Mucosa of stomach (tissue), 1 donor: ENCODE measurements around the gene RIPOR2.

ENCODE experiments used
- H3K27me3 ChIP-seq: one replicate; pipeline ENCODE4 v1.7.0; 2013; ENCODE audit warnings: mild to moderate bottlenecking, low read length; ENCODE audit not compliant: control insufficient read depth, insufficient read depth
- H3K36me3 ChIP-seq: one replicate; pipeline ENCODE4 v1.7.0; 2013; ENCODE audit warnings: low read length; ENCODE audit not compliant: control insufficient read depth, insufficient read depth
- H3K4me1 ChIP-seq: one replicate; pipeline ENCODE4 v1.7.0; 2013; ENCODE audit warnings: mild to moderate bottlenecking, low read length; ENCODE audit not compliant: control insufficient read depth, insufficient read depth
- H3K4me3 ChIP-seq: one replicate; pipeline ENCODE4 v1.7.0; 2013; ENCODE audit warnings: low read length
- H3K9ac ChIP-seq: one replicate; pipeline ENCODE4 v1.7.0; 2013; ENCODE audit warnings: mild to moderate bottlenecking, low read length, moderate library complexity
- H3K9me3 ChIP-seq: one replicate; pipeline ENCODE4 v1.7.0; 2013; ENCODE audit warnings: mild to moderate bottlenecking, low read length, moderate library complexity; ENCODE audit not compliant: control insufficient read depth
- donor health status: Pancreatic carcinoma.

RIPOR2 gene

DNA sequence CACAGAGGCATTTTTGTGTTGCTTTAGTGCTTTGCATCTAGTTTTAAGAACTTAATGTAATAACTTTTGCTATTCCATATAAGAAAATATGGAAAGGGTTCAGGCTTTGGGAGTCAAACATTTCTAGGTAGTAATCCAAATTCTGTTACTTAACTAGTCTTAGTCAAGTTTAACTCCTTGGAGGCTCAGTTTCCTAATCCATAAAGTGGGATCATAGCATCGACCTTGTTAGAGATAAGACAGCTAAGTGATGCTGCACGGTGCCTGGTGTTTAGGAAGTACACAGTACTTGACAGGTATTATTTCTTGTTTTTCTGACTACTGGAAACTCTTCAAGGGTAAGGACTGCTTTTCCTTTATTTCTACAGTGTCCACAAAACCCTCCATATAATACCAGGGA, 112.6 kb downstream of the RIPOR2 start:
- Histone ChIP-seq H3K9me3 (no peaks in the 10 kb centered on the region), H3K4me3 (no peak overlapping the region), H3K27me3 (no peaks in the 10 kb centered on the region), H3K9ac (no peak overlapping the region), H3K36me3 (no peaks in the 10 kb centered on the region), H3K4me1 (no peaks in the 10 kb centered on the region)

DNA sequence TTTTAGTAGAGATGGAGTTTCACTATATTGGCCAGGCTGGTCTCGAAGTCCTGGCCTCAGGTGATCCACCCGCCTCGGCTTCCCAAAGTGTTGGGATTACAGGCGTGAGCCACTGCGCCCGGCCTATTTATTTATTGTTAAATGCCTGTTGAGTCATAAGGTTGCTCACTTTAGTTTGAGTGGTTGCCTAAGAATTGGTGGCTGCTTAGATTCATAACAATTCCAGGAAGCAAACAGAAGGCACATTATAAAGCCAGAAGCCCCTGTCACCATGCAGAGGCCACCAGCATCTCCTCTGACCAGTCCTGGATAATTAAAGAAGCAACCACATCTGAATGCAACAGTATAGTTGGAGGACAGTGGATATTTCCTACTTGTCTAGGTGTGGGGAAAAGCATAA, 113.1 kb downstream of the RIPOR2 start:
- no peak overlapping the region for H3K9ac ChIP-seq
- H3K4me3 ChIP-seq = no peak overlapping the region
- H3K9me3 ChIP-seq = no peaks in the 10 kb centered on the region
- no peaks in the 10 kb centered on the region for H3K36me3 ChIP-seq
- no peaks in the 10 kb centered on the region for H3K4me1 ChIP-seq
- no peaks in the 10 kb centered on the region for H3K27me3 ChIP-seq

DNA sequence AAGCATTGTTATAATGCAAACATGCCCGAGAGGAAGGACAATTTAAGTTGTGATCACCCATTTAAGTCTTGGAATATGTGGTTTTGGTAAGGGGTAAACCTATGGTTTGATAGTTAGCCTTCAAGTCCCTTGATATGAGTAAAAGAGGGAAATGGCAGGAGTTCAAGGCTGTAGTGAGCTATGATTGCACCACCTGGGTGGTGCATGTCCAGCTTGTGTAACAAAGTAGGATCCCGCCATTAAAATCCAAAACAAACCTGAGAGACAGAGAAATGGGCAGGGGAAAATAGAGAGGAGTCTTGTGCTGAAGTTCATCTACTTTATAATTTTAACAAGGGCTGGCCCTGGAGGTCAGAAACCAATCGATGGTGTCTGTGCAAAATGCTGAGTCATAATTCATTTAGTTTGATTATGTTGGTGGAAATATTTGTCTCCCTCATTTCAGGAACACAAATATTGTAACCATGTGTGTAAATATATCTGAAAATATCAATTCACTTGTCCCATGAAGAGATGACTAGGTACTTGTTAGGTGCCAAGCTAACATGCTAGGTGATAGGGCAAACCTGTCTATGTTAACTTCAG, 113.8 kb downstream of the RIPOR2 start:
- Histone ChIP-seq H3K27me3 (no peaks in the 10 kb centered on the region), H3K9me3 (no peaks in the 10 kb centered on the region), H3K4me1 (no peaks in the 10 kb centered on the region), H3K36me3 (no peaks in the 10 kb centered on the region), H3K9ac (no peak overlapping the region), H3K4me3 (no peak overlapping the region)

DNA sequence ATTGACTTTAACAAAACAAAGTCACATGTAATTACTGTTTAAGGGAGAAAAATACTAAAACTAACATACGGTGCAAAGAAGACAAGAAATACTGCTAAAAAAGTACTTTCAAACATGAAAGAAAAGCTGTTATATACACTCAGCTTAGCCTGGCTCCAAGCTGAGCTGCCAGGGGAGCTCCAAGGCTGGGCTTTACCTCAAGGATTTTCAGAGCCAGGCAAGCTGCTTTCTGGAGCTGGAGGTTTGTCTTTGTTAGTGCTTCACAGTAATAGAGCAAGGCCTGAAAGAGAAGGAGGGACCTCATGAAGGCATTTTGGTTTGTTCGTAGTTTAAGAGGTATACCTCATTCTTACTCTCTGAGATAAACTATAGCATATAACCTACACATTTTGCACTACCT, 117.4 kb downstream of the RIPOR2 start:
- no peak overlapping the region for H3K9ac ChIP-seq
- no peaks in the 10 kb centered on the region for H3K9me3 ChIP-seq
- H3K4me1 ChIP-seq = no peaks in the 10 kb centered on the region
- no peaks in the 10 kb centered on the region for H3K27me3 ChIP-seq
- H3K4me3 ChIP-seq = no peak overlapping the region
- H3K36me3 ChIP-seq = no peaks in the 10 kb centered on the region

DNA sequence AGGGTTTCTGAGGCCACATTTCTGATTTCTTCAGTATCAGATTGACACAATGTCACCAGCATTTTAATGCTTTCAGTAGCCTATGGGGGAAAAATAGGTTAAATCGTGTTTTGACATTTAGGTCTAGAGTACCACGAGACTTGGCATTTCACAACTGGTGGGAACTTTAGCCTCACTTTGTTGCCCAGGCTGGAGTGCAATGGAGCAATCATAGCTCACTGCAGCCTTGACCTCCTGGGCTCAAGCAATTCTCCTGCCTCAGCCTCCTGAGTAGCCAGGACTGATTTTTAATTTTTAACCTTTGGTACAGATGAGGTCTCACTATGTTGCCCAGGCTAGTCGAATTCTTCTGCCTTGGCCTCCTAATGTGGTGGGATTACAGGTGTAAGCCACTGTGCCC, 126.0 kb downstream of the RIPOR2 start:
- H3K27me3 ChIP-seq = no peaks in the 10 kb centered on the region
- no peak overlapping the region for H3K4me3 ChIP-seq
- no peaks in the 10 kb centered on the region for H3K9me3 ChIP-seq
- no peaks in the 10 kb centered on the region for H3K4me1 ChIP-seq
- no peaks in the 10 kb centered on the region for H3K36me3 ChIP-seq
- H3K9ac ChIP-seq = no peak overlapping the region

DNA sequence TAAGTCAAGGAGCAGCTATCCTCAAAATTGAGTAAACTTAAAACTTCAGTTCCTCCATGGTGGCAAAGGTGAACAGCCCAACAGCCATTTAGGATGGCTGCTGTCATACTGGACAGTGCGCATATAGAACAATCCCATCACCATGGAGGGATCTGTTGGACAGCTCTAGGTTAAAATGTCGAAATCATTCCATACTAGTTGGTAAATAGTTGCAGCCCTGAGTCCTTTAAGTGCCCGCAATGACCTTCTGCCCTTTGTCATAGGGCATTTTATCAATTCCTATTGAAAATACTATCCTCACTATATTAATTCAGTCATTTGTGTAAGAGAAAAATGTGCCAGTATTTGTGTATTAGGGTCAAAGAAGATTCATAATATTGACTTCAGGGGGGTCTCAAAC, 128.2 kb downstream of the RIPOR2 start:
- no peaks in the 10 kb centered on the region for H3K36me3 ChIP-seq
- H3K9me3 ChIP-seq = no peaks in the 10 kb centered on the region
- H3K4me1 ChIP-seq = no peaks in the 10 kb centered on the region

DNA sequence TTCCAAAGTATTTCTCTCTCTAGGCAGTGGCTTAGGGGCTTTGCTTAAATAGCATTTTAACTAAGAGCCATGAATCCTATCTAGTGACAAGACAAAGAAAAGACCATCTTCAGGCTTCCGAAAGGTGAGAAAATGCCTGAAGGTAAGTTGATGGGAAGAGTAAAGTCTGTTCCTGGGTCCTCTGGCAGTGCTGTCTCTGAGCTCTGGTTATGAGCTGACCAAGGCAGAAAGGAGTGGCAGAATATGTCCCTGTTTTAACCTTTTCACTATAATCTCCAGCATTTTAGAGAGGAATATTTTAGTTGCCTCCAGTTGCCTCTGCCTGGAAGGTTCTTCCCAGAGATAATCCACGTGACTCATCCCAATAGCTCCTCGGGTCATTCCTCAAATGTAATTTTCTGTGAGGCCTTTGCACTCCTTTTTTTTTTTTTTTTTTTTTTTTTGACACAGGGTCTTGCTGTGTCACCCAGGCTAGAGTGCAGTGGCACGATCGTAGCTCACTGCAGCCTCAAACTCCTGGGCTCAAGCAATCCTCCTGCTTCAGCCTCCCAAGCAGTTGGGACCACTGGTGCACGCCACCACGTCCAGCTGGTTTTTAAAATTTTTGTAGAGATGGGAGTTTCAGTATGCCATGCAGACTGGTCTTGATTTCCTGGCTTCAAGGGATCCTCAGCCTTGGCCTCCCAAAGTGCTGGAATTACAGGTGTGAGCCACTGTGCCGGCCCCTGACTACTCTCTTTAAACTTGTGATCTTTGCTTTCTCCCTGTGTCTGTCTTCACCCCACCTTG, 133.3 kb downstream of the RIPOR2 start:
- no peaks in the 10 kb centered on the region for H3K36me3 ChIP-seq
- H3K9ac ChIP-seq = no peak overlapping the region
- no peaks in the 10 kb centered on the region for H3K27me3 ChIP-seq
- no peaks in the 10 kb centered on the region for H3K4me1 ChIP-seq
- no peak overlapping the region for H3K4me3 ChIP-seq
- no peaks in the 10 kb centered on the region for H3K9me3 ChIP-seq

More for the DNA sequence above, 128.2 kb downstream of the RIPOR2 start:
- Histone ChIP-seq H3K4me3 (no peak overlapping the region), H3K9ac (no peak overlapping the region), H3K27me3 (no peaks in the 10 kb centered on the region)

DNA sequence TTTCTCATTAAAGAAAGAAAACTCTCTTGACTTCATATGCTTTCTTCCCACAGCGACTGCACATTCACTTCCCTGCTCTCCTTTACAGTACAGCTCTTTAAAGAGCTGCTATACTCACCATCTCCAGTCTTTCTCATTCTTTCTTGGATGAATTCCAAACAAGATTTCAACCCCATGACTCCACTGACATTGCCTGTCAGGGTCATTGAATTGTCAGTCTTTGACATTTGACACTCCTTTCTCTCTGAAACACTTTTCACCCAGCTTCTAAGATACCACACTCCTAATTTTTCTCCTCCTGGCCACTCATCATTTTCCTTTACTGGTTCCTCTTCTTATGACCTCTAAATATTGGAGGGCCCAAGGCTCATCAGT, 136.2 kb downstream of the RIPOR2 start:
- Histone ChIP-seq H3K9ac (no peak overlapping the region), H3K4me1 (no peaks in the 10 kb centered on the region)

DNA sequence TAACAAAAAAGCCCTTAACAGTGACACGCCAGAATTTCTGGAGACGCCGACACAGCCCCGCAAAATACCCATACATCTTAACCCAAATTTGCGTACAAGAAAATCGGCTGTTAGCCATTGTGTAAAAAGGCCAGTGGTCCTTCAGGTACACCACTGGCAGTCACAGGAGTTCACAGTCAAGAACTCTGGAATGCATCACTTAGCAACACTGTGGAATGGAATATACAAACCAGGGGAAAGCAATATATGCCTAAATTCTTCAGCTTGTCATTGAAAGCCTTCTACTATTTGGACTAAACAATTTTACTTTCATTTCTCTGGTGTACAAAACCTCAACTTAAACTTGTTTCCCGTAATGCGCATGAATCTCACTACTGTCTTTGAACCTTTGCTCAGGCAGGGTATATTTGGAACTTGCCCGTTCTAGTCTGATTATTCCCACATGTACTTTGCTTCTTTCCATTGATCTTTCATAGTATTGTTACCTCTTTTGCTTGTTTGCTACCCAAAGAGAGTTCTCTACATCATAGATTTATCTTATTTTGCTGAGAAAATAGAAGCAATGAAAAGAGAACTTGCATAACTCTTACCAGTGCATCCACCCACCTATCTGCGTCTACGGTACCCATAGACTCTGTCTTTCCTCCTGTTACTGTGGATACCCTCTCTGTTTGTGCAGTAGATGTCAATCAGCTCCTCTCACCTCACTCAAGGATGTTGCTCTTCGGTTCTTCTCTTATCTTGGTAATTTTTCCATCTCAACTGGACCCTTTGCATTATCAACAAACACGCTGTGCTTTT, 136.8 kb downstream of the RIPOR2 start, which contains the start of gene ARMH2:
TSS of gene ARMH2 (minus strand) at position 178 of the 801 bp plus-strand sequence. CDS start at position 118, 60 bp downstream.
- no peaks in the 10 kb centered on the region for H3K4me1 ChIP-seq
- no peaks in the 10 kb centered on the region for H3K36me3 ChIP-seq
- H3K9ac ChIP-seq = no peak within 1 kb of the TSS
- H3K9me3 ChIP-seq = no peaks in the 10 kb centered on the region
- H3K4me3 ChIP-seq = no peak within 1 kb of the TSS
- H3K27me3 ChIP-seq = no peaks in the 10 kb centered on the region

More for the DNA sequence above, 136.2 kb downstream of the RIPOR2 start:
- no peaks in the 10 kb centered on the region for H3K9me3 ChIP-seq
- H3K27me3 ChIP-seq = no peaks in the 10 kb centered on the region
- H3K4me3 ChIP-seq = no peak overlapping the region
- no peaks in the 10 kb centered on the region for H3K36me3 ChIP-seq

DNA sequence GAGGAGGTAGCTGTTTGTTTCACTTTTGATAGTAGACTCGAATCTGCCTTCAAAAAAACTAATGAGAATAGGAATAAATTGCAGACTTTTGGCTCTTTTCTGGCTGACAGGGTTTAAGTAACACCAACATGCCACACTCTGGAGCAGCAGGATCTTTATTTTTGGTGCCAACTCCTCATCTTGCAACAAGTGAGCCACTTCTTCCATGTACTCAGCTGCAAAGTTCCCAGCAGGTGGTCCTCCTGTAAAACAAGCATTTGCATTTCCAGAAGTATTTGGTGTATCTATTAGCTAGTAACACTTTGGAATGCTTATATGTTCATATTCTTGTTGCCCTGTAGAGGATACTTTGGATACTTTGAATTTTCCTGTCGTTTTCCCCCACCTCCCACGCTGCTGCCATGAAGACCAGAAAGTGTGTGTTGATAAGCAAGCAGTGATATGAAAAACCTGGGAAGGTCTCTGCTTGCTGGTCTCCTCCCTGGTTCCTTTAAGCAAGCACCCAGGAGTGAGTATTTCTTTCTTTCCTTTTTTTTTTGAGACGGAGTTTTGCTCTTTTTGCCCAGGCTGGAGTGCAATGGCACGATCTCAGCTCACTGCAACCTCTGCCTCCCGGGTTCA, 138.1 kb downstream of the RIPOR2 start:
- Histone ChIP-seq H3K9ac (no peak overlapping the region), H3K27me3 (no peaks in the 10 kb centered on the region), H3K4me1 (no peaks in the 10 kb centered on the region), H3K9me3 (no peaks in the 10 kb centered on the region), H3K36me3 (no peaks in the 10 kb centered on the region), H3K4me3 (no peak overlapping the region)

DNA sequence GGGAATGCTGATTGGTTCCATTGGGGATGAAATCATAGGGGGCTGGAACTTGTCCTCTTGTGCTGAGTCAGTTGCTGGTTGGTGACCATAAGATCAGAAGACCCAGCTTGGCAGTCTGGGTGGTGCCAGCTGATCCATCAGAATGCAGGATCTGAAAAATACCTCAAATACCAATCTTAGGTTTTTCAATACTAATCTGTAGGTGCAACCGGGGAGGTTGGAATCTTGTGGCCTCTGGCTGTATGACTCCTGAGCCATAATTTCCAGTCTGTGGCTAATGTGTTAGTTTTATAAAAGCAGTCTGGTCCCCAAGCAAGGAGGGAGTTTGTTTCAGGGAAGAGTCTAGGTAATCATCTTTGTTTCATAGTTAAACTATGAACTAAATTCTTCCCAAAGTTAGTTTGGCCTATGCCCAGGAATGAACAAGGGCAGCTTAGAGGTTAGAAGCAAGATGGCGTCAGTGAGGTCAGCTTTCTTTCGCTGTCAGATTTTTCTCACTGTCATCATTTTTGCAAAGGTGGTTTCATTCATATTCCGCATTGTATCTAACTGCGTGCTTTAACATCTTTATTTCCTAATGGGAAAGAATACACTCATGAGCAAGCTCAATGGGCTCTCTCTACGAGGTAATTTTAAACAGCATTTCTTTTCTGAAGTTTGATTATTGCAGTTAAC, 139.0 kb downstream of the RIPOR2 start:
- no peak overlapping the region for H3K9ac ChIP-seq
- no peak overlapping the region for H3K4me3 ChIP-seq
- H3K4me1 ChIP-seq = no peaks in the 10 kb centered on the region
- H3K36me3 ChIP-seq = no peaks in the 10 kb centered on the region
- H3K27me3 ChIP-seq = no peaks in the 10 kb centered on the region
- no peaks in the 10 kb centered on the region for H3K9me3 ChIP-seq
